DOHH2 (cell line): Measurements from ENCODE around the gene CNTN4.

Source experiments
- CTCF ChIP-seq: fragments of 200-600 bp; sonication (generic); IDR thresholded peaks from one replicate; pipeline ENCODE4 v1.5.1; 2014; ENCODE audit warnings: antibody characterized with exemption, mild to moderate bottlenecking, low read depth, low read length; ENCODE audit not compliant: poor library complexity, severe bottlenecking
- EZH2phosphoT487 ChIP-seq: fragments of 200-600 bp; sonication (generic); IDR thresholded peaks from 2 replicates; pipeline ENCODE4 v1.6.1; 2017; ENCODE audit warnings: borderline replicate concordance, mild to moderate bottlenecking, antibody characterized with exemption, low read length, moderate library complexity, mixed read lengths

- TF ChIP-seq CTCF (no peak), EZH2phosphoT487 (no peak)
Observed at GRCh38 chr3:2944628-2945027, 846.0 kb downstream of the CNTN4 start.
